ENCODE results near the gene LAMA3.
A peak's percentile ranks its signal among the peaks of the same experiment; 100 is the strongest.

Gene LAMA3

GRCh38 chr18:23916338-23916737, 227.1 kb downstream of the LAMA3 start:
- no peak for TF ChIP-seq CTCF (IDR thresholded peaks at IDR 0.05; ENCODE audit: borderline replicate concordance, insufficient read depth, low read depth, low read length)
- H3K4me3 ChIP-seq (ENCODE audit: low read depth, low read length) = no peak overlapping the region

DNA sequence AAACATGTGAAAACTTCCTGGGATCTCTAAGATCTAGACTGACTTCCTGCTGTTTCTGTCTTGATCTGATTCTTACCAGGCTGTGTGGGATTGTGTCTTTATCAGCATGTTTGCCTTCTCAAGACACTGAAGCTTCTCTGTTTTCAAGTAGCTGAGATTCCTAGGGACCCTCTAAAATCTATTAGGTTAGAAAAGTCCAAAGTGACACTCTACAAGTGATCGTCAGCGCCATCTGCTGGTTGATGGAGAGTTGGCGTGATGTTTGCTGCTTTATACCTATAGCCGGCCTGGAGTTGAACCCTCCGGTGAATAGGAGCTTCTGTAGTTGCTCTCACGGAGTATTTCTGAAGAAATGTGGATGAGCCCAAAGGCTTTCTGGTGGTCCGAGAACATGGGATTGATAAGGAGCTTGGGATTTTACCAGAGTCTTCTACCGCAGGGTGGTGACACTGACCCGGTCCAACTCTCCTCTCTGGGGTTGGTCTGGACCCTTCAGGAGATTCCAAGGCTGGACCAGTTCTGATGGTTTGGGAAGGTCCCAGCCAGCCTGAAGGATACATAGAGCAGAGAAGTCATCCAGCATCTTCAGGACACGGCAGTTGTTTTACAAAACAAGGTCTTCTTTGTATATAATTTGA, 229.3 kb downstream of the LAMA3 start:
- no peak overlapping the region for H3K4me3 ChIP-seq (ENCODE audit: low read depth, low read length)
- peak; percentile 79 for TF ChIP-seq CTCF (IDR thresholded peaks at IDR 0.05; ENCODE audit: borderline replicate concordance, insufficient read depth, low read depth, low read length)

- TF ChIP-seq CTCF (IDR thresholded peaks at IDR 0.05; ENCODE audit: borderline replicate concordance, insufficient read depth, low read depth, low read length) = no peak
Measured at GRCh38 chr18:23920054-23920453, 230.8 kb downstream of the LAMA3 start.

GRCh38 chr18:23921716-23922285, 232.5 kb downstream of the LAMA3 start:
- no peak overlapping the region for H3K4me3 ChIP-seq (ENCODE audit: low read depth, low read length)
- TF ChIP-seq CTCF (IDR thresholded peaks at IDR 0.05; ENCODE audit: borderline replicate concordance, insufficient read depth, low read depth, low read length) = no peak

More at GRCh38 chr18:23920054-23920453, 230.8 kb downstream of the LAMA3 start:
- no peak overlapping the region for H3K4me3 ChIP-seq (ENCODE audit: low read depth, low read length)

- H3K4me3 ChIP-seq (ENCODE audit: low read depth, low read length) = no peak overlapping the region
- no peak for TF ChIP-seq CTCF (IDR thresholded peaks at IDR 0.05; ENCODE audit: borderline replicate concordance, insufficient read depth, low read depth, low read length)
Measured at GRCh38 chr18:23922939-23923338, 233.7 kb downstream of the LAMA3 start.

GRCh38 chr18:23924813-23925212, 235.6 kb downstream of the LAMA3 start:
- no peak for TF ChIP-seq CTCF (IDR thresholded peaks at IDR 0.05; ENCODE audit: borderline replicate concordance, insufficient read depth, low read depth, low read length)
- H3K4me3 ChIP-seq (ENCODE audit: low read depth, low read length) = no peak overlapping the region

DNA sequence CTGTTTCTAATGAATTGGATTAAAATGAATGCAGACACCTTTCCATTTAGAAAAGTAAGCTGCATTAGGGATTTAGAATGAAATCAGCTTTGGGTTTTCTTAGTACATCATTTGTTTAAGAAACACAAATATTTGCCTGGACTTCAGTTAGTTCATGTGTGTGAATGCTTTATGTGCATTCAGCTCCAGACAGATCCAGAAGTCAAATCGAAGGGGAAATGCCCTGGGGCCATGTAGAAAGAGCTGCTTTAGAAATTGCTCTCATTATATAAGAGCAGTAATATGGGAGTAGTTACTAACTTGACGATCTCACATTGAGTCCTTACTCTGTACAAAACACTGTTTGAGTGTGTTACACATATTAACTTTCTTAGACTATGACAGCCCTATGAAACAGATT, 237.3 kb downstream of the LAMA3 start:
- TF ChIP-seq CTCF (IDR thresholded peaks at IDR 0.05; ENCODE audit: borderline replicate concordance, insufficient read depth, low read depth, low read length) = no peak

More for the DNA sequence above, 237.3 kb downstream of the LAMA3 start:
- no peak overlapping the region for H3K4me3 ChIP-seq (ENCODE audit: low read depth, low read length)
